Smooth muscle cell (in vitro differentiated cells): ENCODE measurements around the gene KLHL40. TPM values are rescaled to one million over a fixed set of nuclear protein-coding genes. Genes with fewer than 3 reads are reported as not detected.

Experiments
- DNase-seq: peaks from one replicate; lab custom pipeline; 2025; ENCODE audit not compliant: unreplicated experiment; lab: John Stamatoyannopoulos, UW
- H2AFZ ChIP-seq: fragments of 200-600 bp; sonication (generic); 2 replicates; pipeline ENCODE4 v1.6.0; 2016; ENCODE audit warnings: antibody characterized with exemption, low read depth, mild to moderate bottlenecking
- H3F3A ChIP-seq: fragments of 200-600 bp; sonication (generic); 2 replicates; pipeline ENCODE4 v1.6.0; 2017; ENCODE audit warnings: antibody characterized with exemption, low read depth
- H3K27ac ChIP-seq: fragments of 200-600 bp; sonication (generic); 2 replicates; pipeline ENCODE4 v1.5.1; 2016; ENCODE audit warnings: low read depth, mild to moderate bottlenecking
- H3K27me3 ChIP-seq: fragments of 200-600 bp; sonication (generic); 2 replicates; pipeline ENCODE4 v1.6.1; 2016; ENCODE audit warnings: low read depth, mild to moderate bottlenecking
- H3K36me3 ChIP-seq: fragments of 200-600 bp; sonication (generic); 2 replicates; pipeline ENCODE4 v1.5.1; 2016; ENCODE audit warnings: low read depth
- H3K4me1 ChIP-seq: fragments of 200-600 bp; sonication (generic); 2 replicates; pipeline ENCODE4 v1.5.1; 2016; ENCODE audit warnings: low read depth
- H3K4me2 ChIP-seq: fragments of 200-600 bp; sonication (generic); 2 replicates; pipeline ENCODE4 v1.6.0; 2016; ENCODE audit warnings: mild to moderate bottlenecking
- H3K4me3 ChIP-seq: fragments of 200-600 bp; sonication (generic); 2 replicates; pipeline ENCODE4 v1.5.1; 2016; ENCODE audit warnings: mild to moderate bottlenecking
- H3K79me2 ChIP-seq: fragments of 200-600 bp; sonication (generic); 2 replicates; pipeline ENCODE4 v1.6.0; 2016; ENCODE audit warnings: low read depth, mild to moderate bottlenecking
- H3K9ac ChIP-seq: fragments of 200-600 bp; sonication (generic); 2 replicates; pipeline ENCODE4 v1.6.0; 2016; ENCODE audit warnings: low read depth
- H3K9me3 ChIP-seq: fragments of 200-600 bp; sonication (generic); replicated peaks from 2 replicates; pipeline ENCODE4 v1.5.1; 2016; ENCODE audit warnings: low read depth
- H4K20me1 ChIP-seq: fragments of 200-600 bp; sonication (generic); 2 replicates; pipeline ENCODE4 v1.6.0; 2016; ENCODE audit warnings: low read depth
- WGBS: methylation state at CpG from one replicate; pipeline ENCODE4 v1.1.7; 2016; ENCODE audit warnings: low lambda C conversion rate; 5-methylcytosine and 5-hydroxymethylcytosine counted together
- polyA plus RNA-seq: library from polyadenylated mRNA; unstranded; fragments of >200 nt; fragmentation: Nextera tagmentation; extraction: Ambion mirVana; gene quantifications from 2 replicates; pipeline ENCODE4 v1.2.1, GENCODE V29; 2016
- total RNA-seq: library from RNA; depleted of rRNA; stranded (reverse); fragments of >200 nt; gene quantifications from 2 replicates; pipeline ENCODE4 v1.2.3, GENCODE V29; 2014
- TF ChIP-seq, protein P1 (sequence below): fragments of 200-600 bp; sonication (generic); IDR thresholded peaks from 2 replicates; pipeline ENCODE4 v1.5.1; 2017; ENCODE audit warnings: borderline replicate concordance, mild to moderate bottlenecking, antibody characterized with exemption; ENCODE audit not compliant: insufficient read depth, poor library complexity, severe bottlenecking

KLHL40 gene
- total and polyA plus RNA-seq, 2 experiments from 2014 or later: not detected

DNA sequence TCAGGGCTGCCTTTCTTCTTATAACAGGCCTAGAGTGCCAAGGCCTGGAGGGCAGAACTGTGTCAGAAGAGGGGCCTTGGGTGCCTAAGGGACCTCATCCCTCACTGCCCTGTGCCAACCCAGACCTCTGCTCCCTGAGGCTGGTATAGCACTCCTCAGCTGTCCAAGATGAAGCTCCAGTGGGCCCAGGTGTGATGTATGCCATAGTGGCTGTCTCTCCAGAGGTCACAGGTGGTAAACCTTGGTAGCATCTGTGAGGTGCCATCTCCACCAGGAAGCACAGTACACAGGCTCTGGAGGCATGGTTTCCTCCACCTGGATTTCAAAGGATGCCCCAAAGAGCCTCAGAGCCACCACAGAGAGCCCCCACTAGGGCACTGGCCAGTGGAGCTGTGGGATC lies 12.3 kb upstream of the KLHL40 start:
- Histone ChIP-seq H3K9ac (no peak overlapping the region), H3F3A (no peaks in the 10 kb centered on the region), H3K9me3 (no peaks in the 10 kb centered on the region), H3K27ac (no peak overlapping the region), H4K20me1 (no peaks in the 10 kb centered on the region), H3K79me2 (no peaks in the 10 kb centered on the region), H3K36me3 (no peaks in the 10 kb centered on the region), H3K4me1 (no peaks in the 10 kb centered on the region), H3K27me3 (no peaks in the 10 kb centered on the region), H2AFZ (no peak overlapping the region), H3K4me2 (no peak overlapping the region), H3K4me3 (no peak overlapping the region)
- TF ChIP-seq, protein P1, sequence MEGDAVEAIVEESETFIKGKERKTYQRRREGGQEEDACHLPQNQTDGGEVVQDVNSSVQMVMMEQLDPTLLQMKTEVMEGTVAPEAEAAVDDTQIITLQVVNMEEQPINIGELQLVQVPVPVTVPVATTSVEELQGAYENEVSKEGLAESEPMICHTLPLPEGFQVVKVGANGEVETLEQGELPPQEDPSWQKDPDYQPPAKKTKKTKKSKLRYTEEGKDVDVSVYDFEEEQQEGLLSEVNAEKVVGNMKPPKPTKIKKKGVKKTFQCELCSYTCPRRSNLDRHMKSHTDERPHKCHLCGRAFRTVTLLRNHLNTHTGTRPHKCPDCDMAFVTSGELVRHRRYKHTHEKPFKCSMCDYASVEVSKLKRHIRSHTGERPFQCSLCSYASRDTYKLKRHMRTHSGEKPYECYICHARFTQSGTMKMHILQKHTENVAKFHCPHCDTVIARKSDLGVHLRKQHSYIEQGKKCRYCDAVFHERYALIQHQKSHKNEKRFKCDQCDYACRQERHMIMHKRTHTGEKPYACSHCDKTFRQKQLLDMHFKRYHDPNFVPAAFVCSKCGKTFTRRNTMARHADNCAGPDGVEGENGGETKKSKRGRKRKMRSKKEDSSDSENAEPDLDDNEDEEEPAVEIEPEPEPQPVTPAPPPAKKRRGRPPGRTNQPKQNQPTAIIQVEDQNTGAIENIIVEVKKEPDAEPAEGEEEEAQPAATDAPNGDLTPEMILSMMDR: no peak
- DNase-seq: no peak

DNA sequence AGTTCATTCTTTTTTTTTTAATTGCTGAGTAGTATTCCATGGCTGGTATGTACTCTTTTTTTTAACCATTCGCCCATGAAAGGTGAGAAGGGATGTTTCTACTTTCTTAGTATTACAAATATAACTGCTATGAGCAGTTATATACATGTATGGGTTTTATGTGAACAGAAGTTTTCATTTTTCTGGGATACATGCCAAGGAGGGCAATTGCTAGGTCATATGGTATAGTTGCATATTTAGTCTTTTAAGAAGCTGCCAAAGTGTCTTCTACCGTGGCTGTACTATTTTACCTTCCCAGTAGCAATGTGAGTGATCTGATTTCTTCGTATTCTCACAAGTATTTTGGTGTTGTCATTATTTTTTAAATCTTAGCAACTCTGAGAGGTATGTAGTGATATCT lies 11.2 kb upstream of the KLHL40 start:
- DNase-seq: no peak
- H3K4me1 ChIP-seq: no peaks in the 10 kb centered on the region

DNA sequence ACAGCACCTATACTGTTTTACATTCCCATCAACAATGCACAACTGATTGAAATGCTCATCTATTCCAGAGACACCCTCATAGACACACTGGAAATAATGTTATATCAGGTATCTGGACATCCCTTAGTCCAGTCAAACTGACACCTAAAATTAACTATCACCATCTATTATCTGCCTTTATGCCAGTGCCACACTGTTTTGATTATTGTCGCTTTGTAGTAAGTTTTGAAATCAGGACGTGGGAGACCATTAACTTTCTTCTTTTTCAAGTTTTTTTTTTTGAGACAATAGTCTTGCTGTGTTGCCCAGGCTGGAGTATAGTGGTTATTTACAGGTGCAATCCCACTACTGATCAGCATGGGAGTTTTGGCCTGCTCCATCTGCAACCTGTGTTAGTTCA lies 9.4 kb upstream of the KLHL40 start:
- Histone ChIP-seq H3K9me3 (no peaks in the 10 kb centered on the region), H3F3A (no peaks in the 10 kb centered on the region), H3K79me2 (no peaks in the 10 kb centered on the region), H3K9ac (no peak overlapping the region), H2AFZ (no peak overlapping the region), H3K27ac (no peak overlapping the region), H4K20me1 (no peaks in the 10 kb centered on the region), H3K4me1 (no peaks in the 10 kb centered on the region), H3K4me3 (no peak overlapping the region), H3K27me3 (no peaks in the 10 kb centered on the region), H3K4me2 (no peak overlapping the region), H3K36me3 (no peaks in the 10 kb centered on the region)
- no peak for DNase-seq
- TF ChIP-seq, protein P1: no peak
- 92% methylated on average over 2 of the region's 2 CpGs for WGBS

More for the DNA sequence above, 11.2 kb upstream of the KLHL40 start:
- Histone ChIP-seq H3K4me3 (no peak overlapping the region), H3K4me2 (no peak overlapping the region), H3K36me3 (no peaks in the 10 kb centered on the region), H4K20me1 (no peaks in the 10 kb centered on the region), H3K27ac (no peak overlapping the region), H3F3A (no peaks in the 10 kb centered on the region), H3K79me2 (no peaks in the 10 kb centered on the region), H3K9ac (no peak overlapping the region), H2AFZ (no peak overlapping the region), H3K27me3 (no peaks in the 10 kb centered on the region), H3K9me3 (no peaks in the 10 kb centered on the region)
- WGBS: 79% methylated on average over 3 of the region's 3 CpGs
- TF ChIP-seq, protein P1: no peak

DNA sequence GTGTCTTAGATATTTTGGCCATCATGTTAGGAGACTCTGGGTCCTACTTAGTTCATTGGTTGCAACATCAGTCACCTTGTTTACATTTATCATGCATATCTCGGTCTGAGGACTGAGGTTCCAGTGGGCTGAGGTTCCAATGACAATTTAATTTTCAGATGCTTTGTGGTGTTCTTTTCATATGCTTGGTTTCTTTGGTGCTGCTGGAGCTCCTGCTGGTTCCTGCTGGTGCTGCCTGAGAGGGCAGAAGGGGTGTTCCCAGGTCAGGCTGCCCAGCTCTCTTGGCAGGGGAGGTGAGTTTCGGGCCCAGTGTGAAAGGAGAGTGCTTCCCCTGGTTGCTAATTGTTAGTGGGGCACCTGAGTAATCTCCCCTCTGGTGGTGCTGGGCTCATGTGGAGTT lies 6.9 kb upstream of the KLHL40 start:
- Histone ChIP-seq H3K27ac (no peak overlapping the region), H3K79me2 (no peaks in the 10 kb centered on the region), H4K20me1 (no peaks in the 10 kb centered on the region), H2AFZ (no peak overlapping the region), H3K4me1 (no peaks in the 10 kb centered on the region), H3K9ac (no peak overlapping the region), H3K4me2 (no peak overlapping the region), H3K36me3 (no peaks in the 10 kb centered on the region), H3K9me3 (no peaks in the 10 kb centered on the region), H3F3A (no peaks in the 10 kb centered on the region), H3K27me3 (no peaks in the 10 kb centered on the region), H3K4me3 (no peak overlapping the region)
- no peak for DNase-seq
- TF ChIP-seq, protein P1: no peak
- WGBS: 79% methylated on average over 2 of the region's 2 CpGs
